ENCODE measurements around the gene DERL3.

DNA sequence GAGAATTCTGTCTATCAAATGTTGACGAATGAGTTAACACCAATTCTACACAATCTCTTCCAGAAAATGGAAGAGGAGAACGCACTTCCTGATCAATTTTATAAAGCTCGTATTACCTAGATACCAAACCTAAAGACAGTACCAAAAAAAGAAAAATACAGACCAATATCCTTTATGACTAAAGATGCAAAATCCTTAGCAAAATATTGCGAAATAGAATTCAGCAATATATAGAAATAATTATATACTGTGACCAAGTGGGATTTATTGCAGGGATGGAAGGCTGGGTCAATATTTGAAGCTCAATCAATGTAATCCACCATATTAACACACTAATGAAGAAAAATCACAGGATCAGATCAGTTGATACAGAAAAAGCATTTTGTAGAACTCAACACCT lies 26.4 kb downstream of the DERL3 start:
- TF ChIP-seq, protein P1, sequence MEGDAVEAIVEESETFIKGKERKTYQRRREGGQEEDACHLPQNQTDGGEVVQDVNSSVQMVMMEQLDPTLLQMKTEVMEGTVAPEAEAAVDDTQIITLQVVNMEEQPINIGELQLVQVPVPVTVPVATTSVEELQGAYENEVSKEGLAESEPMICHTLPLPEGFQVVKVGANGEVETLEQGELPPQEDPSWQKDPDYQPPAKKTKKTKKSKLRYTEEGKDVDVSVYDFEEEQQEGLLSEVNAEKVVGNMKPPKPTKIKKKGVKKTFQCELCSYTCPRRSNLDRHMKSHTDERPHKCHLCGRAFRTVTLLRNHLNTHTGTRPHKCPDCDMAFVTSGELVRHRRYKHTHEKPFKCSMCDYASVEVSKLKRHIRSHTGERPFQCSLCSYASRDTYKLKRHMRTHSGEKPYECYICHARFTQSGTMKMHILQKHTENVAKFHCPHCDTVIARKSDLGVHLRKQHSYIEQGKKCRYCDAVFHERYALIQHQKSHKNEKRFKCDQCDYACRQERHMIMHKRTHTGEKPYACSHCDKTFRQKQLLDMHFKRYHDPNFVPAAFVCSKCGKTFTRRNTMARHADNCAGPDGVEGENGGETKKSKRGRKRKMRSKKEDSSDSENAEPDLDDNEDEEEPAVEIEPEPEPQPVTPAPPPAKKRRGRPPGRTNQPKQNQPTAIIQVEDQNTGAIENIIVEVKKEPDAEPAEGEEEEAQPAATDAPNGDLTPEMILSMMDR (IDR thresholded peaks at IDR 0.05): no peak
- TF ChIP-seq POLR2AphosphoS5 (IDR thresholded peaks at IDR 0.05; ENCODE audit: low read depth, low read length) (no peak), SIN3A (IDR thresholded peaks at IDR 0.05; ENCODE audit: borderline replicate concordance, insufficient read depth, low read depth, low read length) (no peak)
- TF ChIP-seq, protein P2, sequence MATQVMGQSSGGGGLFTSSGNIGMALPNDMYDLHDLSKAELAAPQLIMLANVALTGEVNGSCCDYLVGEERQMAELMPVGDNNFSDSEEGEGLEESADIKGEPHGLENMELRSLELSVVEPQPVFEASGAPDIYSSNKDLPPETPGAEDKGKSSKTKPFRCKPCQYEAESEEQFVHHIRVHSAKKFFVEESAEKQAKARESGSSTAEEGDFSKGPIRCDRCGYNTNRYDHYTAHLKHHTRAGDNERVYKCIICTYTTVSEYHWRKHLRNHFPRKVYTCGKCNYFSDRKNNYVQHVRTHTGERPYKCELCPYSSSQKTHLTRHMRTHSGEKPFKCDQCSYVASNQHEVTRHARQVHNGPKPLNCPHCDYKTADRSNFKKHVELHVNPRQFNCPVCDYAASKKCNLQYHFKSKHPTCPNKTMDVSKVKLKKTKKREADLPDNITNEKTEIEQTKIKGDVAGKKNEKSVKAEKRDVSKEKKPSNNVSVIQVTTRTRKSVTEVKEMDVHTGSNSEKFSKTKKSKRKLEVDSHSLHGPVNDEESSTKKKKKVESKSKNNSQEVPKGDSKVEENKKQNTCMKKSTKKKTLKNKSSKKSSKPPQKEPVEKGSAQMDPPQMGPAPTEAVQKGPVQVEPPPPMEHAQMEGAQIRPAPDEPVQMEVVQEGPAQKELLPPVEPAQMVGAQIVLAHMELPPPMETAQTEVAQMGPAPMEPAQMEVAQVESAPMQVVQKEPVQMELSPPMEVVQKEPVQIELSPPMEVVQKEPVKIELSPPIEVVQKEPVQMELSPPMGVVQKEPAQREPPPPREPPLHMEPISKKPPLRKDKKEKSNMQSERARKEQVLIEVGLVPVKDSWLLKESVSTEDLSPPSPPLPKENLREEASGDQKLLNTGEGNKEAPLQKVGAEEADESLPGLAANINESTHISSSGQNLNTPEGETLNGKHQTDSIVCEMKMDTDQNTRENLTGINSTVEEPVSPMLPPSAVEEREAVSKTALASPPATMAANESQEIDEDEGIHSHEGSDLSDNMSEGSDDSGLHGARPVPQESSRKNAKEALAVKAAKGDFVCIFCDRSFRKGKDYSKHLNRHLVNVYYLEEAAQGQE (IDR thresholded peaks at IDR 0.05; ENCODE audit: insufficient read depth in 1 of 2, low read depth in 2 of 2, low read length in 1 of 2): no peak
